HL-60/S4 (cell line): ENCODE results near the gene NUDT12.

Experiments
- in situ Hi-C: fragments of 300-500 bp; cut with MboI; formaldehyde crosslinking; loops from 2 replicates; pipeline ENCODE4 v1.14.3; 2022; ENCODE audit warnings: low sequenced_read_pairs

NUDT12 gene

DNA sequence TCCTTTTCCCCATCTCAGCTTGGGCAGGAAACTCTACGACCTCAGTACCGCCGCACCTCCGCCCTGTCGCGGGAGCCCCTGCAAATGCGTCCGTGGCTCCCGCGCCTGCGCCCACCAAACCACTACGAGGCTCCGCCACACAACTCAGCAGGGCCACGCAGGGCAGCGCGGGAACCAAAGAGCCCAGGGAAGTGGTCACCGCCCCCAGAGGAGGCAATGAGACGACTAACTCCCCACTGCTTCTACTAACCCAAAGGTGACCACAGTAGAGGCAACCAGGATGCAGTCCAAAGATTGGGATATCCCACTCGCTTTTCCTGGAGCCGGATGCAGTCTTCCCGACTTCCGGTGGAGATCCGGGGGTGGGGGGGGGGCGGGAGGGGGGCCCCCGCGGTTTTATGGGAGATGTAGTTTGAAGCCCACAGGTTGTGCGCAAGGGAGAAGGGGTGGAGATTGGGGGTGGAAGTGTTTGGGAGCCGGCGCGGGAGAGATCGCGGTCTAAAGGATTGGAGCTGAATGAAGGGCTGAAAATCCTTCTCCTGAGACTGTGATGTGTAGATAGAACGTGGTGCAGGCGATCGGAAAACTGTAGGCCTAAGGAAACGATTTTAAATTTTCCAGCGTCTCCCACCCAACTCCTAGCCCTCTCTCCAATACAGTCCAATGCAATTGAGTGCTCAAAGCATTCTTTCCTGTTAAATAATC lies at the start of gene NUDT12:
NUDT12 (minus strand) TSS at position 337 of the 705 bp plus-strand sequence. CDS start 2,541 bp downstream, outside the sequence.
- in situ Hi-C loops = no loop called here

GRCh38 chr5:103607346-103607745 lies 44.8 kb upstream of the NUDT12 start:
- in situ Hi-C loops = no loop called here

- in situ Hi-C loops = no loop called here
Observed at GRCh38 chr5:103605277-103605676, 42.7 kb upstream of the NUDT12 start.

GRCh38 chr5:103602438-103602837 lies 39.8 kb upstream of the NUDT12 start:
- in situ Hi-C loops = no loop called here

DNA sequence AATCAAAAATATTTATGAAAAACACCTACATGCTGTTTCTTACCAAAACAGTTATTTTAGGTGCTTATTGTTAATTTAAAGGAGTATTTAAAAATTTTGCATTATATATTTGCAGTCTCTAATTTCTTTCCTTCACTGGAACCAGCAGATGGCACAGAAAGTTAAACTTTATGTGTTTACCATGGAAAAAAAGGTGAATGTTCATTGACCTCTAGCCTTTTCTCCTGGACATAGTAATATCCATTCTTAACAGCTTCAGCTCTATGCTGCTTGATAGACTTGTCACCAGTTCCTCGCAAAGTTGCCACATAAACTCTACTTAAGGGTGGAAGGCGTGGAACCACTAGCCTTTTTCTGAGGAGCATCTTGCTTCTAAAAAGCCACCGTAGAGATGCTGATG lies 38.7 kb upstream of the NUDT12 start:
- in situ Hi-C loops = no loop called here

GRCh38 chr5:103600086-103600485 lies 37.5 kb upstream of the NUDT12 start:
- in situ Hi-C loops = no loop called here

DNA sequence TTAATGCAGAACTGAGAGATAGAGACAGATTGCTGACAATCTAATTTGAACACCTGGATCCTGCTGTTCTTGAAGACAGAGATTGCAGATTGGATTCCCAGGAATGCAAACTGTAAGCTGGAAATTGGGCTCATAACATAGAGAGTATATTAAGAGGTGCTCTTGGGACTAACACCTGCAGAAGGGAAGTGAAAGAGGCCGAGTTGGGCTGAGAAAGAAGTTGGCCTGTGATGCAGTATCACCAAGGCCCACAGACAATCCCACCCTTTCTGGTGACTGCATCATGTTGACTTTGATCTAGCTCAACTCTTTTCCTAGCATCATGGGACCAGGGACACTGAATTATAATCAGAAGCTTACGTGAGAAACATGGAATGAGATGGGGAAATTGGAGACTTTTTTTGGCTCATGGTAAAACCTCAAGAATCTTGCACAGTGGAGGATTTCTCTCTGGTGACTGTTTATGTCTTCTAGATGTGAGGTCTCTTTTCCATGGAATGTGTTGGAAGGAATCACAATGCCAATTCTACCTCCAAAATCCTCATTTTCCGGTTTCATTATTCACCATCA lies 36.5 kb upstream of the NUDT12 start:
- in situ Hi-C loops = no loop called here

DNA sequence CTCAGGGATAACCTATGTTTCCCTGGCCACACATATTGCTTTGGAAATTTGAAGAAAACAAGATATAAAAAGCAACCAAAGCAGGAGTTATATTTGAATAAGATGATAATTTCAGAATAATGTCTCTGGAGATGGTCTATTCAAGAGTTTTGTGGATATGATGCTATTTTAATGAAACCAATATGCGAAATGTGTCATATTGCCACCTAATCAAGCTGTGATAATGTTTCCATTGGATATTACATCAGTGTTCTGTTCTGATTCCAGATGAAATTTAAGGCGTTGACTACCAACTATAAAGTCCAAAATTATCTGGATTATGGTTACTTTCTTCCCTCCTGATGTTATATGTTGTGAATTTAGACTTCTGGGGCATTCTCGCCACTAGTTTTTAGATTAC lies 27.6 kb upstream of the NUDT12 start:
- in situ Hi-C loops = no loop called here

- in situ Hi-C loops = no loop called here
Observed at GRCh38 chr5:103589776-103590175, 27.2 kb upstream of the NUDT12 start.

DNA sequence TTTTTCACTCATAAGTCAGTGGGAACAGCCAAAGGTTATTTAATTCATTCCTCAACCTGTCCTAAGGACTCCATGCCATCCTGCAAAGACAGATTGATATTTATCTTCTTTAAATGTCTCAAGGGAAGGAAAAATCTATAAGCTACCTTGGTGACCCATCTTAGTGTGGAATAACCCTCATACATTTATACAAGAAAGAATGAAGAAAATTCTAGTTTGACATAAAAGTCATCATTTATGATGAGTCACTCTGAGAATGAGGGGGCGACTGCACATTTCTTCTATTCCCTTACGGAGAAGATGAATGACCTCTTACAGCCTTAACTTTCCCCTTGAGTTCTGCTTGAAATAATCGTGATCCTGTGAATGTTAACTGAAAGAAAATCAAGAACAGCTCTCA lies 26.8 kb upstream of the NUDT12 start:
- in situ Hi-C loops = no loop called here

DNA sequence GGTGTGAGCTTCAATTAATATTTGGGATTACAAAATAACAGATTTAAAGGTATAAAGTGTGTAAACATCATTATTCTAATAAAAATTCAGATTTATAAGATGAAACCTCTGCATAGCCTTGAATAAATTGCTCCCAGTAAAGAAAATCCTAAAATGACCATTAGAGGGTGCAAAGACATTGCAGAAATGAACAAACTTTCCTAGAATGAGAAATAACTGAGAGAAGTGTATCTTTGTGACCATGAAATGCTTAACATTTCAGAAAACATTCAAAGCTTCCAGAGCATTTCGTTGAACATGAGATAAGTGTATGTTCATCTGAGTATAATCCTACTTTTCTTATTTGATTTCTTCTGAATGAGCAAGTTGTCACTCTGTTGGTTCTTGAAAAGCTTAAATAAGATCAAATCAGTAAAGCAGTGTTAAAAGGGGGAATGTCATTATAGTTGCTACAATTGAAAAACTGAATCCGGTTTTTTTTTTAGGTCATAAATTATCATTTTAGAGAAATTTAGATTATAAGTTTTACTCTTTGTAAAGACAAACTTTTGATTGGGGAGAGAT lies 24.7 kb upstream of the NUDT12 start:
- in situ Hi-C loops = no loop called here

DNA sequence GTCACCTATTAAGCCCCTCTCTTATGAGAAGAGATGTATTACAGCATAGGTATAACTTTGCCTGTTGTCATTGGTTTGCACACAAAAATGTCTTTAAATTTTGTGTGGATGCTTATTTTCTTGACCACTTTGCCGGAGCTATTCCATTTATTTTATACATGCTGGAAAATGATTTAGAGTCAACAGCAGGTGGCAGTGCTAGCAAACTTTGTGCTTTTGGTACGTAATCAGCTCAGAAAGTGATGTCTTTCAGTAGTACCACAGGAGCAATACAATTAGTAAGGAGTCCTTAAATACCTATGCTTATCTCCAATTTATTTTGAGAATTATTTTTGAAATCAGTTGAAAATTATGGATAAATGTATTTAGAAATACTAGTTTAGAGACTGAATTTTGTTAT lies 19.8 kb upstream of the NUDT12 start:
- in situ Hi-C loops = no loop called here

GRCh38 chr5:103573411-103573810 lies 10.8 kb upstream of the NUDT12 start:
- in situ Hi-C loops = no loop called here

DNA sequence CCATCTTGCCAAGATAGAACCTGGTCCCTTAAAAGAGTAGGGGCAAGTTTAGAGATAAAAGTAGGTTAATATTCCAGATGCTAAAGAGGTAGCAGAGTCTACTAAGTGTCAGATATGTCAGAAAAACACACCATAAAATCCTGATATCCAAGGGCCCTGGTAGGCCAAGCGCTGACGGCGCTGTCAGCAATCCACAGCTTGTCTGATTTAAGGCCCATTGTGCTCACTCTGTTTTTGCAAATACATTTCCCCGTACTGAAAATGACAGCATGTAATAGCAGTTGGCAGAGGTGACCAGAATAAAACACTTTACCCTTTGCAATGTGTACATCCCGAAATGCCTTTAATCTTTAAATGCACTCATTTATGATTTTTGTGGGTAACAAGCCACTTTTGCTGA lies 9.9 kb upstream of the NUDT12 start:
- in situ Hi-C loops = no loop called here

- in situ Hi-C loops = no loop called here
Observed at GRCh38 chr5:103571730-103572129, 9.1 kb upstream of the NUDT12 start.

DNA sequence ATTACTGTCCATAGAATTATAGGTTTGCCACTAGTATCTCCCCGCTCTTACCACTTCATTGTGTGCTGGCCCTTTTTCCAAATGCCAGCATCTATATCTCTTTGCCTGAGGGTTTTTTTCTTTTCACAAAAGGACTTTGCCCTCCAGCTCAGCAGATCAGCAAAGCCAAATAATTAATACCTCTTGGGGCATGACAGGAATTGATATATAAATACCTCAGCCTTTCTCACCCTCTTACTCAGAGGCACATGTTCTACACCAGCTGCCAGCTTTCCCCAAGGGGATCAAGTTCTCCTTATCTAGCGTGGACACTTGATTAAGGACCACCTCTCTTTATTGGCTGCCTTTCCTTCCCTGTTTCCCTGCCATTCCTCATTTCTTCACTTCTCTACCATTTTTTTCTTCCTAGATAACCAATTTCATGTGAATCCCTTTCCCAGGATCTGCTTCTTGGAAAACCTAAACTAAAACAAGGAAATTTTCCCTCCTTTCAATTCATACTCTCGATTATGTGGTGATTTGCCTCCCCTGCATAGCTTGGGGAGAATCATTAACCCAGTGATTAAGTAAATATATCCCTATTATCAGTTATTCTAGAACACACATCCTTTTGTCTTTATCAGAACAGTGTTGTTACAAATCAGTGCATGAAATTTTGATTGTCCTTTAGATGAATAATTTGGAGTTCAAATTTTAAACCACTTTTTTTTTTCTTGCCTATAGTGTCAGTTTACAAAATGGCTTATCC lies 6.9 kb upstream of the NUDT12 start:
- in situ Hi-C loops = no loop called here

DNA sequence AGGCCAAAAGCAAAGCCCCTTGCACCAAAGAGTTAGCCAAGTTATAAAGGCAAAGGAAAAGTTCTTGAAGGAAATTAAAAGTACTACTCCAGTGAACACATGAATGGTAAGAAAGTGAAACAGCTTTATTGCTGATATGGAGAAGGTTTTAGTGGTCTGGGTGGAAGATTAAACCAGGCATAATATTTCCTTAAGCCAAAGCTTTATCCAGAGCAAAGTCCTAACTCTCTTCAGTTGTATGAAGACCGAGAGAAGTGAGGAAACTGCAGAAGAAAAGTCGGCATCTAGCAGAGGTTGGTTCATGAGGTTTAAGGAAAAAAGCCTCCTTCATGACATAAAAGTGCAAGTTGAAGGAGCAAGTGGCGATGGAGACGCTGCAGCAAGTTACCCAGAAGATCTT lies 3.1 kb upstream of the NUDT12 start:
- in situ Hi-C loops = no loop called here

DNA sequence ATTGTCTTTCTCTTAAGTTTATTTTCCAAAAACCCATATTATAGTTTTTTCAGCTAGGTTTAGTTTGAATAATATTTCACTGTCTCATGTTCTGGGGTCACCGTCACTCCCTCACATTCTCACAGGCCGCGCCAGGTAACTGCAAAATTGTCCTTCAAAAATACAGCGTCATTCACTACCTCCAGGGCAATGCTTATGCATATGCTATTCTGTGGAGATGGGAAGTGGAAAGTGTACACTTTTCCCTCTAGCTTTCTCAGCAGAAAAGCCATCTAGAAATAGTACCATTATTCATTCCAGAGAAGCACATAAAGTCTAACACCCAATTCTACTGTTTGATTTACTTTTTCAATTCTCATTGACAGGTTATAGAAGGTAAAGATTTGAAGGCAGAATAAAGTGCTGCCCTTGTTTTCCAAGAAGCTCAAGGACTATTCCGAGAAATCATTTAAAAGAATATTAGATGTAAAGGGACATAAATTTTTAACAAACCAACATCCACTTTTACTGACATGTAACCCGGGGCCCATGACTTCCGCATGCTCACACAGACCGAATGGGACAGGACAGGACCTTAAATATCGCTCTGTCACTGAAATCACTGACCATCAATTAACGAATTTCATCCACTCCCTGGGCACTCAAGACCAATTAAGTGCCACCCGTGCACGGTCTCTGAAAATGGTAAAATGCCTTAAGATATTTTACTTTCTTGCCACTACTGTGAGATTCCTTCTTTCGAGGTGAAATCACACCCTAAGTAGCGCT lies 720 bp downstream of the NUDT12 start:
- in situ Hi-C loops = no loop called here

- in situ Hi-C loops = no loop called here
Observed at GRCh38 chr5:103560826-103561225, 1.8 kb downstream of the NUDT12 start.

DNA sequence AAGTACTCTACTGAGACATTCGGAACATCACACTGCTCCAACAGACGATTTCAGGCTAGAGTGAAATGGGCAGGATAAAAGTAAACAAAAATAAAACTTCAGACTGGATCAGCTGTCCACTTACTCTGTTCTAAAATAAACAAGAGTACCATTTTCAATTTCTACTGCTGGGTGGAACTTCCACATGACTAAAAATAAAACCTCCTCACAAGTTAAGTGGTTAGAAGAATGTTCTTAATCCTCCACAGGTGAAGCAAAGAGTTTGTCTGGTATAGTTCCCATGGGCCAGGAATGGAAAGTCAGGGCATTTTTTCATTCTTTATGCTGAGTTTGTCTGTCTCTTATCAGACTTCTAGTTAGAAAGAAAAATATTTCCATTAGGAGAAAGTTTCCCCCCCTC lies 15.7 kb downstream of the NUDT12 start:
- in situ Hi-C loops = no loop called here

DNA sequence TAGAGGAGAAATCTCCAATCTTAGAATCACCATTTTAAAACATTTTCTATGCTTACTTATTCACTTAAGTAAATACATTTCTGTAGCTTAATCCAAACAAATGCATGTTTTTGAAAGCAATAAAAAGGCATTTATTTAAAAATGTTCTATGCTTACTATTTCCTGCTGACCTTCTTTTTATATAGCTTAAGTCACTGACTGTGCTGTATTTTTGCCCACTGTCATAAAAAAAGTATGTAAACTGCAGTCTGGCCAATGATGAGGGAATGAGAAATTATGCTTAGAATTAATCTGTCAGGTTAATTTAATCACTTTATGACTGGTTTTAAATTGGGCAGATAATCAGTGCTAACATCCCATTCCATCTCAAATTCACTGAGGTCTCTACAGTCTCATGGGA lies 20.1 kb downstream of the NUDT12 start:
- in situ Hi-C loops = no loop called here
